ENCODE measurements around the gene MMP23B.
A peak's percentile ranks its signal among the peaks of the same experiment; 100 is the strongest.

The MMP23B gene

GRCh38 chr1:1614204-1614953, 17.6 kb upstream of the MMP23B start:
- peak; percentile 94 for DNase-seq (ENCODE audit: low read depth)
- TF ChIP-seq, protein P1, sequence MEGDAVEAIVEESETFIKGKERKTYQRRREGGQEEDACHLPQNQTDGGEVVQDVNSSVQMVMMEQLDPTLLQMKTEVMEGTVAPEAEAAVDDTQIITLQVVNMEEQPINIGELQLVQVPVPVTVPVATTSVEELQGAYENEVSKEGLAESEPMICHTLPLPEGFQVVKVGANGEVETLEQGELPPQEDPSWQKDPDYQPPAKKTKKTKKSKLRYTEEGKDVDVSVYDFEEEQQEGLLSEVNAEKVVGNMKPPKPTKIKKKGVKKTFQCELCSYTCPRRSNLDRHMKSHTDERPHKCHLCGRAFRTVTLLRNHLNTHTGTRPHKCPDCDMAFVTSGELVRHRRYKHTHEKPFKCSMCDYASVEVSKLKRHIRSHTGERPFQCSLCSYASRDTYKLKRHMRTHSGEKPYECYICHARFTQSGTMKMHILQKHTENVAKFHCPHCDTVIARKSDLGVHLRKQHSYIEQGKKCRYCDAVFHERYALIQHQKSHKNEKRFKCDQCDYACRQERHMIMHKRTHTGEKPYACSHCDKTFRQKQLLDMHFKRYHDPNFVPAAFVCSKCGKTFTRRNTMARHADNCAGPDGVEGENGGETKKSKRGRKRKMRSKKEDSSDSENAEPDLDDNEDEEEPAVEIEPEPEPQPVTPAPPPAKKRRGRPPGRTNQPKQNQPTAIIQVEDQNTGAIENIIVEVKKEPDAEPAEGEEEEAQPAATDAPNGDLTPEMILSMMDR (IDR thresholded peaks at IDR 0.05; ENCODE audit: low read length, missing control alignments): no peak

DNA sequence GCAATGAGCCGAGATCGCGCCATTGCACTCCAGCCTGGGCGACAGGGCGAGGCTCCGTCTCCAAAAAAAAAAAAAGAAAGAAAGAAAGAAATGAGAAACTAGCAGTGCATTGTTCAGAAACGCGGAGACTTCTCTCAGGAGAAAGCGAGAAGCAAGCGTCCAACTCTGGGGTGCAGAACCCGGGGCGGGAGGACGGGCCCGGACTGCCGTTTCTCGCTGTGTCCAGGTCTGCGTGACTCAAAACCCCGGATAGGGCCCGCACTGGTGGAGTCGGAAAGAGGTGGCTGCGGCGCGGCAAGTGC, 17.1 kb upstream of the MMP23B start:
- H3K4me3 ChIP-seq (replicated peaks; ENCODE audit: low read depth, low read length): peak overlapping the region; percentile 91
- TF ChIP-seq, protein P1 (IDR thresholded peaks at IDR 0.05; ENCODE audit: low read length, missing control alignments): no peak
- no peak for DNase-seq (ENCODE audit: low read depth)

More at GRCh38 chr1:1614204-1614953, 17.6 kb upstream of the MMP23B start:
- peak overlapping the region; percentile 91 for H3K4me3 ChIP-seq (replicated peaks; ENCODE audit: low read depth, low read length)

DNA sequence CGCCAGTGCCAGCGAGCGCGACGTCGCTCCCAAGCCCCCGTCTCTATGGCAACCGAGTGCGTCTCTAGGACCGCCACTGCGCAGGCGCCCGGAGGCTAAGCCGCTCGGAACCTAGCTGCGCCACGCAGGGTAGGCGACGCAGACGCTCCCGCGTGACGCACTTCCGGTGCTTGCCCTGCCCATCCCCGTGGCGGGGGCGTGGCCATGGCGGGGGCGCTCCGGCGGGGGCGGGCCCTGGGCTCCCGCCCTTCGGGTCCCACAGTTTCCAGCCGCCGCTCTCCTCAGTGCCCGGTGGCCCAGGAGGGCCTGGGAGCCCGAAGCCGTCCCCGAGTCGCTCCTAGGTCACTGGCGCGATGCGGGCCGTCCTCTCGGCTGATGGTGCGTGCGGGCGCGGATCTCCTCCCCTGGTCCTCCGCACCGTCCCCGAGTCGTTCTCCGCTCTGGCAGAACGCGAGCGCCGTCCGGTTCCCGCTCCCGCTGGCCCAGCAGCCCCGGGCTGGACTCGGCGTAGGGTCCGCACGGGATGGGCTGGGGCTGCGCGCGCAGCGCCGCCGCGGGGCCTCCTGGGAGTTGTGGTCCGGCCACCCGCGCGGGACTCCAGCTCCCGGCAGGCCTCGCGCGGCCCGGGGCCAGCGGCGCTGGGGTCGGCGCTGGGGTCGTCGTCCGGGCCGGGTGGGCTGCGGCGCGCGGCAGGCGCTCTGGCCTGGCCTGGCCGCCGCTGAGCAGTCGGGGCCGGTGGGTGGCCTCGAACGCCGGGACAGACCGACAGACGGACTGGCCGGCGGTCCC, 16.5 kb upstream of the MMP23B start, which contains the start of gene MIB2:
TSS of gene MIB2 (plus strand) at position 245 of the 789 bp plus-strand sequence. CDS start 7,953 bp downstream, outside the sequence.
- peak; percentile 97 for DNase-seq (ENCODE audit: low read depth)
- H3K4me3 ChIP-seq (replicated peaks; ENCODE audit: low read depth, low read length): peak within 1 kb of the TSS; percentile 91
- TF ChIP-seq, protein P1 (IDR thresholded peaks at IDR 0.05; ENCODE audit: low read length, missing control alignments): no peak

DNA sequence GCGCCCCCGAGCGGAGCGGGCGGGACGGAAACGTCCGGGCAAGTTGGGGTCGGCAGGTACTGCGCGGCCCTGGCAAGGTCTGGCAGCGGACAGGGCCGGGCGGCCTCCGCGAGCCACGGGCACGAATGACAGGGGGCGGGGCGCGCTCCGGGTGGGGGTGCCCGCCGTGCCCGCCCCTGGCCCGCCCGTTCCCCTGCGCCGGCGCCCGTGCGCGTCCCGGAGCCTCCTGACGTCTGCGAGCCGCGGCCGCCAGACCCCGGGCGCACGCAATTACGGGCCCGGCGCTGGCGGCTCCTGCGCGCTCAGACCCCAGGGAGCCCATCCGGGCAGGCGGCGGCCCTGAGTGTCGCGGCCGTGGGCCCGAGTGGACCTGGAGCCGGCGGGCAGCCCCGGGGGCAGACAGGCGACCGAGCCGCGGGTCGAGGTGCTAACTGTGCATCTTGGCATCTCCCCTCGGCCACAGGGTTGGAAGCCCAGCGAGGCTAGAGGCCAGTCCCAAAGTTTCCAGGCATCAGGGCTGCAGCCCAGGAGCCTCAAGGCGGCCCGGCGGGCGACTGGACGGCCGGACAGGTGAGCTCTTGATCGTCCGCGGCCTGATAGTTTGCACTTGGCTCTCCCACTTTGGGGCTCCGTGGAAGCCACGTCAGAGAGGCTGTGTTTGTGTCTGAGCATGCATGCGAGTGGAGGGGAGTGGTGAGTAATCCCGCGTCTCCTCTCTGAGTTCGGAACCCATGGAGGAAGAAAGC, 15.8 kb upstream of the MMP23B start:
- peak; percentile 30 for DNase-seq (ENCODE audit: low read depth)
- peak overlapping the region; percentile 91 for H3K4me3 ChIP-seq (replicated peaks; ENCODE audit: low read depth, low read length)
- TF ChIP-seq, protein P1 (IDR thresholded peaks at IDR 0.05; ENCODE audit: low read length, missing control alignments): no peak

- peak overlapping the region; percentile 91 for H3K4me3 ChIP-seq (replicated peaks; ENCODE audit: low read depth, low read length)
- DNase-seq (ENCODE audit: low read depth): no peak
- TF ChIP-seq, protein P1 (IDR thresholded peaks at IDR 0.05; ENCODE audit: low read length, missing control alignments): no peak
Observed at GRCh38 chr1:1616838-1617237, 15.1 kb upstream of the MMP23B start.

DNA sequence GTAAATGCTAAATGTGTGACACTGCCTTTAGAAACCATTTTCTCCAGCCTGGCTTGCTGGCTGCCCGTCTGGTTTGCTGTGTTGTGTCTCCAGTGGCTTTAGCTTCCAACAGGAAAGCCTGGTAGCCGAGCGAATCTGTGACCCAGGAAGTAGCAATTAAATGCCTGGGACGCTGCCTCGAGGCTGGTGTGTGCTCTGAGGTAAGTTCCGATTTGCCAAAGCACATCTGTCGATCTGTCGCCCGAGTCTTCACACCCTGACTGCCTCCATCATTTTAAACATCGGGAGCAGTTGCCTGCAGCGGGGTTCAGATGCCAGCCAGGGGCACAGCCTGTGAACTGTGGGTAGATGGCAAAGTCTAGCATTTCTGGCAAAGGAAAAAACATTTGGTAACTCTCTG, 14.5 kb upstream of the MMP23B start:
- no peak for DNase-seq (ENCODE audit: low read depth)
- TF ChIP-seq, protein P1 (IDR thresholded peaks at IDR 0.05; ENCODE audit: low read length, missing control alignments): no peak
- H3K4me3 ChIP-seq (replicated peaks; ENCODE audit: low read depth, low read length): no peak overlapping the region

All from fibroblast of pulmonary artery (primary cell).